ENCODE results near the gene OSBPL5. TPM values are rescaled to one million over a fixed set of nuclear protein-coding genes. Genes with fewer than 3 reads are reported as not detected.

Gene OSBPL5
- total and polyA plus RNA-seq, 4 donors: 15.2 to 51.5 (median 28.3) TPM

- H3K27ac ChIP-seq (ENCODE audit: low read depth in 1 of 2, low read length in 1 of 2): no peak overlapping the region
- WGBS, 2 donors: 61 to 62% methylated on average over 12 of the region's 12 CpGs
- no peaks in the 10 kb centered on the region for H3K9me3 ChIP-seq (ENCODE audit: control insufficient read depth in 4 of 4, insufficient read depth in 3 of 4, low read length in 3 of 4)
- DNase-seq: no peak
- no peaks in the 10 kb centered on the region for H3K36me3 ChIP-seq (ENCODE audit: control insufficient read depth in 4 of 4, insufficient read depth in 4 of 4, low read length in 4 of 4)
- H3K4me1 ChIP-seq (ENCODE audit: control insufficient read depth in 5 of 5, insufficient read depth in 5 of 5, low read length in 5 of 5): no peaks in the 10 kb centered on the region
- H3K9ac ChIP-seq (ENCODE audit: insufficient read depth in 1 of 2, low read length in 2 of 2): no peak overlapping the region
- H3K27me3 ChIP-seq (ENCODE audit: control insufficient read depth in 3 of 3, insufficient read depth in 3 of 3, low read length in 2 of 3): peaks cover 0 to 3% (median 0%) of the 10 kb centered on the region in 3 donors
- TF ChIP-seq CTCF (IDR thresholded peaks at IDR 0.05; ENCODE audit: control extremely low read depth, extremely low read depth): no peak
- no peak for ATAC-seq (ENCODE audit: insufficient read depth, low FRiP score)
- H3K4me3 ChIP-seq: no peak overlapping the region
These were observed 29.1 kb upstream of the OSBPL5 start for GRCh38 chr11:3194016-3194816.

GRCh38 chr11:3193373-3194015 is 28.4 kb upstream of the OSBPL5 start:
- Histone ChIP-seq H3K4me3 (no peak overlapping the region), H3K27me3 (ENCODE audit: control insufficient read depth in 3 of 3, insufficient read depth in 3 of 3, low read length in 2 of 3) (peaks cover 0 to 3% (median 0%) of the 10 kb centered on the region in 3 donors), H3K27ac (ENCODE audit: low read depth in 1 of 2, low read length in 1 of 2) (no peak overlapping the region), H3K36me3 (ENCODE audit: control insufficient read depth in 4 of 4, insufficient read depth in 4 of 4, low read length in 4 of 4) (no peaks in the 10 kb centered on the region), H3K4me1 (ENCODE audit: control insufficient read depth in 5 of 5, insufficient read depth in 5 of 5, low read length in 5 of 5) (peaks cover 0 to 3% (median 0%) of the 10 kb centered on the region in 5 donors), H3K9me3 (ENCODE audit: control insufficient read depth in 4 of 4, insufficient read depth in 3 of 4, low read length in 3 of 4) (no peaks in the 10 kb centered on the region), H3K9ac (ENCODE audit: insufficient read depth in 1 of 2, low read length in 2 of 2) (no peak overlapping the region)
- TF ChIP-seq CTCF (IDR thresholded peaks at IDR 0.05; ENCODE audit: control extremely low read depth, extremely low read depth): no peak
- ATAC-seq (ENCODE audit: insufficient read depth, low FRiP score) (no peak), DNase-seq (no peak)
- WGBS, 2 donors: 83 to 86% methylated on average over 19 of the region's 19 CpGs

- no peak for DNase-seq
- 88 to 91% methylated on average over 14 of the region's 14 CpGs for WGBS, 2 donors
- ATAC-seq (ENCODE audit: insufficient read depth, low FRiP score): no peak
These were observed 27.6 kb upstream of the OSBPL5 start for GRCh38 chr11:3192511-3193372.

More at GRCh38 chr11:3192511-3193372, 27.6 kb upstream of the OSBPL5 start:
- Histone ChIP-seq H3K9ac (ENCODE audit: insufficient read depth in 1 of 2, low read length in 2 of 2) (no peak overlapping the region), H3K27ac (ENCODE audit: low read depth in 1 of 2, low read length in 1 of 2) (no peak overlapping the region), H3K27me3 (ENCODE audit: control insufficient read depth in 3 of 3, insufficient read depth in 3 of 3, low read length in 2 of 3) (peaks cover 0 to under 1% (median 0%) of the 10 kb centered on the region in 3 donors), H3K9me3 (ENCODE audit: control insufficient read depth in 4 of 4, insufficient read depth in 3 of 4, low read length in 3 of 4) (no peaks in the 10 kb centered on the region), H3K4me3 (no peak overlapping the region), H3K36me3 (ENCODE audit: control insufficient read depth in 4 of 4, insufficient read depth in 4 of 4, low read length in 4 of 4) (no peaks in the 10 kb centered on the region), H3K4me1 (ENCODE audit: control insufficient read depth in 5 of 5, insufficient read depth in 5 of 5, low read length in 5 of 5) (peaks cover 0 to 3% (median 0%) of the 10 kb centered on the region in 5 donors)
- no peak for TF ChIP-seq CTCF (IDR thresholded peaks at IDR 0.05; ENCODE audit: control extremely low read depth, extremely low read depth)

Data from lung (tissue), 12 donors.